K562 (cell line): ENCODE measurements around the gene SCN4A. TPM values are rescaled to one million over a fixed set of nuclear protein-coding genes. Genes with fewer than 3 reads are reported as not detected.

Experiments used
- BDP1 ChIP-seq: IDR thresholded peaks from 3 replicates; pipeline ENCODE4 v1.6.1; 2011; ENCODE audit not compliant: insufficient read length, insufficient read depth
- BRCA1 ChIP-seq, 2 experiments: fragments of 450-650 bp in 1 of 2; sonication (generic) in 1 of 2; formaldehyde crosslinking in 1 of 2; IDR thresholded peaks; 2 replicates each; pipeline versions ENCODE4 v1.5.0 to v1.6.1; 2017 to 2020; ENCODE audit warnings: mild to moderate bottlenecking in 1 of 2, missing genetic modification reagents in 1 of 2
- CHD2 ChIP-seq: IDR thresholded peaks from 2 replicates; pipeline ENCODE4 v1.6.1; 2011; ENCODE audit warnings: low read depth, low read length
- CSDE1 ChIP-seq, 2 experiments: fragments of 450-650 bp; IDR thresholded peaks; 2 replicates each; pipeline ENCODE4 v1.6.1; 2016; ENCODE audit warnings: mild to moderate bottlenecking in 1 of 2
- EHMT2 ChIP-seq: fragments of 450-650 bp; IDR thresholded peaks from 2 replicates; pipeline ENCODE4 v1.6.1; 2018; ENCODE audit warnings: antibody characterized with exemption
- ETS2 ChIP-seq: IDR thresholded peaks from 2 replicates; pipeline ENCODE4 v1.6.1; 2016; ENCODE audit warnings: borderline replicate concordance, missing genetic modification characterization, mild to moderate bottlenecking, moderate library complexity, missing compliant biosample characterization; ENCODE audit not compliant: poor library complexity, severe bottlenecking
- FOS ChIP-seq: IDR thresholded peaks from 3 replicates; pipeline ENCODE4 v1.6.1; 2011; ENCODE audit not compliant: insufficient read length; ENCODE audit errors: extremely low read depth
- GTF2F1 ChIP-seq: IDR thresholded peaks from 2 replicates; pipeline ENCODE4 v1.6.1; 2011; ENCODE audit warnings: low read depth, low read length, improper control_type of control experiment
- HDAC1 ChIP-seq, 2 experiments: fragments of 450-650 bp; IDR thresholded peaks; 2 replicates each; pipeline ENCODE4 v1.6.1; 2016 to 2017; ENCODE audit warnings: inconsistent platforms in 1 of 2, mild to moderate bottlenecking in 1 of 2, moderate library complexity in 1 of 2
- HLTF ChIP-seq: fragments of 450-650 bp; IDR thresholded peaks from 2 replicates; pipeline ENCODE4 v1.6.1; 2016
- IRF1 ChIP-seq: sonication (generic); formaldehyde crosslinking; IDR thresholded peaks from 2 replicates; pipeline ENCODE4 v1.8.0; 2022; ENCODE audit warnings: missing genetic modification reagents, mild to moderate bottlenecking, borderline replicate concordance
- MEF2A ChIP-seq: IDR thresholded peaks from 2 replicates; pipeline ENCODE4 v1.6.1; 2011; ENCODE audit warnings: low read depth, mild to moderate bottlenecking, low read length, moderate library complexity; ENCODE audit not compliant: control insufficient read depth
- NFIC ChIP-seq: fragments of 450-650 bp; IDR thresholded peaks from 2 replicates; pipeline ENCODE4 v1.6.1; 2017; ENCODE audit warnings: mild to moderate bottlenecking, inconsistent platforms
- RBM14 ChIP-seq: fragments of 200-400 bp; formaldehyde crosslinking; IDR thresholded peaks from 2 replicates; pipeline ENCODE4 v1.6.1; 2018; ENCODE audit warnings: low read depth, mild to moderate bottlenecking, low read length, moderate library complexity, borderline replicate concordance; ENCODE audit not compliant: insufficient read depth
- RFX1 ChIP-seq: fragments of 450-650 bp; IDR thresholded peaks from 2 replicates; pipeline ENCODE4 v1.6.1; 2016; ENCODE audit warnings: mild to moderate bottlenecking, moderate library complexity
- RNF2 ChIP-seq: sonication (generic); IDR thresholded peaks from 2 replicates; pipeline ENCODE4 v1.6.1; 2016
- RUNX1 ChIP-seq: sonication (generic); IDR thresholded peaks from 2 replicates; pipeline ENCODE4 v1.6.1; 2016; ENCODE audit warnings: antibody characterized with exemption, low read depth
- SP1 ChIP-seq: sonication (generic); formaldehyde crosslinking; IDR thresholded peaks from 2 replicates; pipeline ENCODE4 v1.8.1; 2022; ENCODE audit warnings: mild to moderate bottlenecking, missing genetic modification reagents
- SREBF1 ChIP-seq: fragments of 150-350 bp; IDR thresholded peaks from 2 replicates; pipeline ENCODE4 v1.6.1; 2014; ENCODE audit warnings: antibody characterized with exemption, low read depth, low read length, borderline replicate concordance
- TAF7 ChIP-seq: fragments of 450-650 bp; IDR thresholded peaks from 2 replicates; pipeline ENCODE4 v1.6.1; 2016; ENCODE audit warnings: missing genetic modification characterization, missing compliant biosample characterization
- TCF7L2 ChIP-seq: fragments of 150-350 bp; IDR thresholded peaks from 2 replicates; pipeline ENCODE4 v1.6.1; 2016; ENCODE audit warnings: low read depth, mild to moderate bottlenecking, low read length, moderate library complexity
- TGIF2 ChIP-seq: sonication (generic); formaldehyde crosslinking; IDR thresholded peaks from 2 replicates; pipeline ENCODE4 v1.8.1; 2022; ENCODE audit warnings: mild to moderate bottlenecking, missing genetic modification reagents, moderate library complexity
- ZBTB34 ChIP-seq: fragments of 250-450 bp; sonication (Bioruptor Pico); IDR thresholded peaks from 2 replicates; pipeline ENCODE4 v1.8.0; 2021; ENCODE audit warnings: mild to moderate bottlenecking, moderate library complexity
- ZFP1 ChIP-seq: fragments of 450-650 bp; formaldehyde crosslinking; IDR thresholded peaks from 2 replicates; pipeline ENCODE4 v1.4.0; 2020; ENCODE audit warnings: mild to moderate bottlenecking, mixed read lengths
- ZNF12 ChIP-seq: sonication (generic); formaldehyde crosslinking; IDR thresholded peaks from 2 replicates; pipeline ENCODE4 v1.4.0; 2020; ENCODE audit warnings: mild to moderate bottlenecking, missing genetic modification reagents
- ZNF174 ChIP-seq: fragments of 250-450 bp; sonication (Bioruptor Pico); IDR thresholded peaks from 2 replicates; pipeline ENCODE4 v1.4.0; 2020; ENCODE audit warnings: mild to moderate bottlenecking
- ZNF184 ChIP-seq: sonication (generic); formaldehyde crosslinking; IDR thresholded peaks from 2 replicates; pipeline ENCODE4 v1.5.0; 2020; ENCODE audit warnings: missing genetic modification reagents
- ZNF444 ChIP-seq: fragments of 250-450 bp; sonication (Bioruptor Pico); IDR thresholded peaks from 2 replicates; pipeline ENCODE4 v1.4.0; 2020; ENCODE audit warnings: mild to moderate bottlenecking, moderate library complexity
- ZNF589 ChIP-seq: fragments of 200-800 bp; sonication (Bioruptor generic); IDR thresholded peaks from 2 replicates; pipeline ENCODE4 v1.6.1; 2016; ENCODE audit warnings: low read depth, missing genetic modification characterization, missing compliant biosample characterization
- ZNF668 ChIP-seq: fragments of 250-450 bp; sonication (Bioruptor Pico); IDR thresholded peaks from 2 replicates; pipeline ENCODE4 v1.8.0; 2022; ENCODE audit warnings: mild to moderate bottlenecking, inconsistent platforms
- ZNF830 ChIP-seq: fragments of 250-450 bp; sonication (Bioruptor Pico); IDR thresholded peaks from 2 replicates; pipeline ENCODE4 v1.5.0; 2021; ENCODE audit warnings: mild to moderate bottlenecking
- polyA plus RNA-seq, 8 experiments: library from polyadenylated mRNA; depleted of rRNA in 4 of 8; stranded (reverse) in 5 of 8; unstranded in 3 of 8; fragments of >200 nt; fragmentation: Nextera tagmentation in 2 of 8; fragmentation: Illumina TruSeq in 1 of 8; extraction: Ambion mirVana in 2 of 8; extraction: Trizol in 1 of 8; gene quantifications; 2 replicates each; pipeline versions ENCODE4 v1.2.1 to v1.2.3, GENCODE V29; 2011 to 2014; ENCODE audit warnings: inconsistent platforms in 1 of 8, missing spikeins in 1 of 8
- total RNA-seq, 7 experiments: library from RNA; depleted of rRNA in 6 of 7; stranded (reverse); fragments of >200 nt in 6 of 7; fragmentation: Illumina TruSeq in 2 of 7; extraction: Trizol in 2 of 7; gene quantifications; 2 replicates each; pipeline versions ENCODE4 v1.2.1 to v1.2.3, GENCODE V29; 2011 to 2021; ENCODE audit warnings: low replicate concordance in 1 of 7

Gene SCN4A
- total and polyA plus RNA-seq, 9 of the 15 experiments (the other 6 are each of a cell fraction or from before 2014, with no cell fraction given) = 0.29 to 2.6 (median 1.4) TPM

- TF ChIP-seq MEF2A = no peak
- no peak for TF ChIP-seq HLTF
- no peak for TF ChIP-seq ZBTB34
- 0 out of 2 replicates have a peak, but pooled peaks have one; percentile 54 for TF ChIP-seq ZNF12 (CRISPR knock-in tag)
- no peak for TF ChIP-seq ZNF174 (CRISPR knock-in tag)
- TF ChIP-seq ZNF589 (CRISPR knock-in tag) = peak; percentile 42; the same call in 1 of the 2 replicates
- TF ChIP-seq SREBF1 = no peak
- no peak for TF ChIP-seq ZNF830 (CRISPR knock-in tag)
- TF ChIP-seq TCF7L2 = no peak
- TF ChIP-seq BRCA1 (IDR thresholded peaks at IDR 0.05) = no peak
- no peak for TF ChIP-seq BRCA1 (CRISPR knock-in tag; IDR thresholded peaks at IDR 0.05)
- no peak for TF ChIP-seq BDP1
- no peak for TF ChIP-seq FOS
- peak; percentile 62 for TF ChIP-seq NFIC
- 0 out of 2 replicates have a peak, but pooled peaks have one; percentile 41 for TF ChIP-seq RFX1
- no peak for TF ChIP-seq CHD2
- no peak for TF ChIP-seq TAF7 (tag)
- no peak for TF ChIP-seq ZNF444 (CRISPR knock-in tag)
- TF ChIP-seq ETS2 (tag) = no peak
- TF ChIP-seq IRF1 (CRISPR knock-in tag) = no peak
- peak in 1 of 2 experiments; percentile 85; a peak in 2 of 4 replicates for TF ChIP-seq HDAC1 (IDR thresholded peaks at IDR 0.05)
- no peak for TF ChIP-seq ZFP1 (CRISPR knock-in tag)
- TF ChIP-seq CSDE1 (IDR thresholded peaks at IDR 0.05) = no peak
- no peak for TF ChIP-seq RBM14
- no peak for TF ChIP-seq GTF2F1
- TF ChIP-seq ZNF668 (CRISPR knock-in tag) = no peak
- no peak for TF ChIP-seq EHMT2
- no peak for TF ChIP-seq ZNF184 (CRISPR knock-in tag)
- TF ChIP-seq TGIF2 = no peak
- peak; percentile 78 for TF ChIP-seq SP1
- TF ChIP-seq RUNX1 = no peak; the same call in 1 of the 2 replicates
- TF ChIP-seq RNF2 = 0 out of 2 replicates have a peak, but pooled peaks have one; percentile 71
Measured at GRCh38 chr17:64006361-64007088, 33.8 kb upstream of the SCN4A start (continued).
